K562 (cell line): Measurements from ENCODE around the gene USP44. TPM values are rescaled to one million over a fixed set of nuclear protein-coding genes. Genes with fewer than 3 reads are reported as not detected.
A peak's percentile ranks its signal among the peaks of the same experiment; 100 is the strongest.

ENCODE experiments used
- ATAC-seq: fragments of 200-7000 bp; cut with Tn5 transposase; 3 replicates; pipeline ENCODE4 v1.9.1; 2020; ENCODE audit warnings: moderate library complexity
- BruUV-seq: library from RNA; stranded (reverse); fragments of 400-500 nt; replicated peaks from 2 replicates; lab custom pipeline; 2021; lab: Mats Ljungman, UMichigan
- CTCF ChIA-PET: fragments of 300-600 bp; formaldehyde crosslinking; extraction: SDS; loops from one replicate; lab custom pipeline; 2021; ENCODE audit warnings: low intra/inter-chr PET ratio; lab: Yijun Ruan, JAX
- POLR2A ChIA-PET: fragments of 300-600, 350-650 bp; sonication (Branson Sonifier 250); formaldehyde crosslinking; extraction: SDS; loops from one replicate; lab custom pipeline; 2021; ENCODE audit warnings: antibody characterized with exemption, inconsistent platforms; lab: Yijun Ruan, JAX
- DNase-seq, 4 experiments: peaks; one replicate each; pipeline versions ENCODE4 v3.0.0 to v3.0.0-alpha.2; 2011 to 2018; ENCODE audit warnings: low spot score in 3 of 4, mixed read lengths in 3 of 4; ENCODE audit errors: extremely low read depth in 1 of 4
- FAIRE-seq: peaks from 2 replicates; lab custom pipeline; 2011; peaks lifted over from hg19 to GRCh38; lab: Jason Lieb, UNC
- H2AFZ ChIP-seq: 2 replicates; pipeline ENCODE4 v1.6.0; 2011; ENCODE audit warnings: low read depth, low read length, control low read depth, inconsistent platforms
- H3K27ac ChIP-seq: fragments of 200-600 bp; 3 replicates; pipeline ENCODE4 v1.8.0; 2011; ENCODE audit warnings: low read depth, mild to moderate bottlenecking, control low read depth, inconsistent platforms, low read length, moderate library complexity, mixed read lengths; ENCODE audit errors: extremely low read depth
- H3K27me3 ChIP-seq, 2 experiments: fragments of 300-600 bp in 1 of 2; 2 replicates in 1 of 2; 3 replicates in 1 of 2; pipeline versions ENCODE4 v1.6.0 to v1.8.0; 2011; ENCODE audit warnings: inconsistent platforms in 2 of 2, low read length in 2 of 2, mild to moderate bottlenecking in 1 of 2, mixed read lengths in 1 of 2, moderate library complexity in 1 of 2; ENCODE audit not compliant: control insufficient read depth in 2 of 2, insufficient read depth in 2 of 2
- H3K36me3 ChIP-seq: fragments of 300-600 bp; 3 replicates; pipeline ENCODE4 v1.8.0; 2011; ENCODE audit warnings: mild to moderate bottlenecking, low read length, inconsistent platforms; ENCODE audit not compliant: control insufficient read depth, insufficient read depth
- H3K4me1 ChIP-seq, 2 experiments: fragments of 200-600 bp in 1 of 2; replicated peaks in 1 of 2; 2 replicates in 1 of 2; 3 replicates in 1 of 2; pipeline versions ENCODE4 v1.5.1 to v1.8.0; 2011; ENCODE audit warnings: inconsistent platforms in 2 of 2, low read length in 2 of 2, mild to moderate bottlenecking in 1 of 2, mixed read lengths in 1 of 2, moderate library complexity in 1 of 2; ENCODE audit not compliant: control insufficient read depth in 2 of 2, insufficient read depth in 2 of 2
- H3K4me2 ChIP-seq: 2 replicates; pipeline ENCODE4 v1.6.1; 2011; ENCODE audit warnings: low read length, control low read depth, inconsistent platforms, mixed read lengths; ENCODE audit not compliant: insufficient read depth
- H3K4me3 ChIP-seq: fragments of 200-600 bp; sonication (generic), shearing (Covaris generic); 2 replicates; pipeline ENCODE4 v1.5.1; 2016; ENCODE audit warnings: control low read depth, inconsistent platforms
- H3K79me2 ChIP-seq: fragments of 200-600 bp; 3 replicates; pipeline ENCODE4 v1.8.0; 2011; ENCODE audit warnings: low read length, inconsistent platforms; ENCODE audit not compliant: control insufficient read depth, insufficient read depth
- H3K9ac ChIP-seq, 2 experiments: 2 replicates each; pipeline versions ENCODE4 v1.6.0 to v1.6.1; 2011; ENCODE audit warnings: low read depth in 2 of 2, low read length in 2 of 2, control low read depth in 1 of 2, inconsistent platforms in 1 of 2, mild to moderate bottlenecking in 1 of 2, mixed read lengths in 1 of 2; ENCODE audit not compliant: insufficient read depth in 1 of 2
- H3K9me1 ChIP-seq: one replicate; pipeline ENCODE4 v1.6.0; 2011; ENCODE audit warnings: inconsistent platforms, mild to moderate bottlenecking, low read length, moderate library complexity; ENCODE audit not compliant: control insufficient read depth, insufficient read depth
- H3K9me3 ChIP-seq: replicated peaks from 2 replicates; pipeline ENCODE4 v1.5.1; 2011; ENCODE audit warnings: low read depth, low read length, inconsistent platforms; ENCODE audit not compliant: control insufficient read depth, insufficient read depth
- H4K20me1 ChIP-seq: replicated peaks from 2 replicates; pipeline ENCODE4 v1.6.1; 2011; ENCODE audit warnings: low read length, inconsistent platforms, mixed read lengths; ENCODE audit not compliant: control insufficient read depth, insufficient read depth
- HMG20B ChIP-seq: fragments of 250-450 bp; sonication (Bioruptor Pico); IDR thresholded peaks from 2 replicates; pipeline ENCODE4 v1.5.0; 2021; ENCODE audit warnings: mild to moderate bottlenecking
- KLF16 ChIP-seq: IDR thresholded peaks from 2 replicates; pipeline ENCODE4 v1.6.1; 2016; ENCODE audit warnings: antibody characterized with exemption
- LCOR ChIP-seq: sonication (generic); formaldehyde crosslinking; IDR thresholded peaks from 2 replicates; pipeline ENCODE4 v1.8.0; 2022; ENCODE audit warnings: mild to moderate bottlenecking, missing genetic modification reagents
- LEF1 ChIP-seq: fragments of 450-650 bp; IDR thresholded peaks from 2 replicates; pipeline ENCODE4 v1.6.1; 2016; ENCODE audit warnings: mild to moderate bottlenecking
- MBD2 ChIP-seq: sonication (generic); IDR thresholded peaks from 2 replicates; pipeline ENCODE4 v1.6.1; 2016; ENCODE audit warnings: low read depth, borderline replicate concordance
- MCM2 ChIP-seq: fragments of 450-650 bp; IDR thresholded peaks from 2 replicates; pipeline ENCODE4 v1.6.1; 2017; ENCODE audit warnings: low read depth, mild to moderate bottlenecking
- MEF2A ChIP-seq: IDR thresholded peaks from 2 replicates; pipeline ENCODE4 v1.6.1; 2011; ENCODE audit warnings: low read depth, mild to moderate bottlenecking, low read length, moderate library complexity; ENCODE audit not compliant: control insufficient read depth
- NELFE ChIP-seq: IDR thresholded peaks from 2 replicates; pipeline ENCODE4 v1.6.1; 2011; ENCODE audit warnings: mild to moderate bottlenecking; ENCODE audit not compliant: insufficient read depth, insufficient read length
- PHF20 ChIP-seq: fragments of 450-650 bp; IDR thresholded peaks from 2 replicates; pipeline ENCODE4 v1.6.1; 2018; ENCODE audit not compliant: partially characterized antibody
- PRPF4 ChIP-seq: fragments of 200-400 bp; formaldehyde crosslinking; IDR thresholded peaks from one replicate; pipeline ENCODE4 v1.6.1; 2017; ENCODE audit warnings: low read length, low read depth, mild to moderate bottlenecking; ENCODE audit not compliant: insufficient read depth, poor library complexity, severe bottlenecking
- PTBP1 ChIP-seq: fragments of 200-400 bp; formaldehyde crosslinking; IDR thresholded peaks from 2 replicates; pipeline ENCODE4 v1.6.1; 2017; ENCODE audit warnings: low read depth, low read length
- RBM17 ChIP-seq: fragments of 200-400 bp; formaldehyde crosslinking; IDR thresholded peaks from 2 replicates; pipeline ENCODE4 v1.6.1; 2017; ENCODE audit warnings: low read depth, mild to moderate bottlenecking, low read length, borderline replicate concordance
- RFX1 ChIP-seq: fragments of 450-650 bp; IDR thresholded peaks from 2 replicates; pipeline ENCODE4 v1.6.1; 2016; ENCODE audit warnings: mild to moderate bottlenecking, moderate library complexity
- TEAD2 ChIP-seq: fragments of 450-650 bp; IDR thresholded peaks from 2 replicates; pipeline ENCODE4 v1.6.1; 2016; ENCODE audit warnings: missing genetic modification characterization, control low read depth, missing compliant biosample characterization
- ZNF347 ChIP-seq: fragments of 450-650 bp; formaldehyde crosslinking; IDR thresholded peaks from 2 replicates; pipeline ENCODE4 v1.4.0; 2020; ENCODE audit warnings: low read depth, mild to moderate bottlenecking, moderate library complexity
- ZNF644 ChIP-seq: fragments of 200-800 bp; sonication (Bioruptor generic); IDR thresholded peaks from 2 replicates; pipeline ENCODE4 v1.6.1; 2016; ENCODE audit warnings: low read depth, missing genetic modification characterization, missing compliant biosample characterization
- WGBS: fragments of 100-300 bp; shearing (Covaris generic); methylation state at CpG from one replicate; pipeline ENCODE4 v1.1.6; 2016; ENCODE audit warnings: low coverage, mixed read lengths; ENCODE audit not compliant: insufficient coverage; ENCODE audit errors: missing lambda C conversion rate; 5-methylcytosine and 5-hydroxymethylcytosine counted together
- in situ Hi-C: fragments of 300-500 bp; cut with MboI; formaldehyde crosslinking; loops from 4 replicates; pipeline ENCODE4 v1.15.0; 2018; ENCODE audit warnings: inconsistent platforms, mixed read lengths
- intact Hi-C: fragments of 100-400 bp; cut with micrococcal nuclease; formaldehyde crosslinking; loops from 2 replicates; pipeline ENCODE4 v1.14.2; 2022
- polyA plus RNA-seq, 8 experiments: library from polyadenylated mRNA; depleted of rRNA in 4 of 8; stranded (reverse) in 5 of 8; unstranded in 3 of 8; fragments of >200 nt; fragmentation: Nextera tagmentation in 2 of 8; fragmentation: Illumina TruSeq in 1 of 8; extraction: Ambion mirVana in 2 of 8; extraction: Trizol in 1 of 8; gene quantifications; 2 replicates each; pipeline versions ENCODE4 v1.2.1 to v1.2.3, GENCODE V29; 2011 to 2014; ENCODE audit warnings: inconsistent platforms in 1 of 8, missing spikeins in 1 of 8
- total RNA-seq, 7 experiments: library from RNA; depleted of rRNA in 6 of 7; stranded (reverse); fragments of >200 nt in 6 of 7; fragmentation: Illumina TruSeq in 2 of 7; extraction: Trizol in 2 of 7; gene quantifications; 2 replicates each; pipeline versions ENCODE4 v1.2.1 to v1.2.3, GENCODE V29; 2011 to 2021; ENCODE audit warnings: low replicate concordance in 1 of 7
- TF ChIP-seq, protein P1 (sequence below): fragments of 450-650 bp; IDR thresholded peaks from 2 replicates; pipeline ENCODE4 v1.6.1; 2017; ENCODE audit warnings: mild to moderate bottlenecking, moderate library complexity
- TF ChIP-seq, protein P2 (sequence below): fragments of 250-450 bp; sonication (Bioruptor Pico); IDR thresholded peaks from 2 replicates; pipeline ENCODE4 v1.4.0; 2020; ENCODE audit warnings: mild to moderate bottlenecking, moderate library complexity, borderline replicate concordance

USP44 gene
- total and polyA plus RNA-seq, 9 of the 15 experiments (the other 6 are each of a cell fraction or from before 2014, with no cell fraction given), result 2.1 to 5.7 (median 2.8) TPM

DNA sequence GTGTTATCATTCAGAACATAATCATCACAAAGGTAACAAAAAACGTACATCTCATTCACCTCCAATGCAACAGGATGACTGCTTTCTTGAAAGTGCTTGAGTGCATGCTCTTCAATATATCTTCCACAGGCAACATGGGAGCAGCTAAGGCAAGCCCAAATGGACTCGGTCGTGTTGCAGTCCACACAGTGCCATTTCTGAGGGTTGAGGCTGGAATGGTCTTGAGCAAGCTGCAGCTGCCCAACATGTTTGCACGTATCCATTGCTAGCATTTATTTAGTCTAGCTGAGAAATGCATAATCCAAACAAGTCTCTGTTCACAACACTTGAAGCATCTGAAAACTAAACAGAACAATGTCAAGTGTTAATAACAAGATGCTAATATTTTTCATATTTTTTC, 17.3 kb downstream of the USP44 start:
- no peak for DNase-seq
- intact Hi-C loops, result loop anchor here (1.0 to 2.0 kb wide), 3 partner anchors 197 to 417 kb away; no protein-coding TSS in a partner anchor
- Histone ChIP-seq H3K4me2 (no peak overlapping the region), H3K4me3 (no peak overlapping the region), H3K9ac (no peak overlapping the region), H3K36me3 (no peaks in the 10 kb centered on the region), H2AFZ (no peak overlapping the region), H3K27ac (no peak overlapping the region), H3K9me3 (no peaks in the 10 kb centered on the region), H3K79me2 (no peaks in the 10 kb centered on the region), H3K9me1 (no peaks in the 10 kb centered on the region), H4K20me1 (no peaks in the 10 kb centered on the region), H3K4me1 (no peaks in the 10 kb centered on the region), H3K27me3 (no peaks in the 10 kb centered on the region)
- in situ Hi-C loops, result loop anchor here (5.0 kb wide), 1 partner anchor 417 kb away; no protein-coding TSS in a partner anchor
- ATAC-seq, result 0 out of 3 replicates have a peak, but pooled peaks have one; percentile 24
- FAIRE-seq, result no peak
- 48% methylated on average over 4 of the region's 4 CpGs for WGBS
- CTCF ChIA-PET, result interaction anchor here (4.1 kb wide), 1 partner anchor 417 kb away, joined by 25 read pairs; no protein-coding TSS in a partner anchor
- POLR2A ChIA-PET, result interaction anchor here (1.2 to 1.3 kb wide), 2 partner anchors 12 to 461 kb away, joined by 5 to 7 read pairs; partner anchors contain the start of gene NR2C1
- no peak for TF ChIP-seq ZNF644 (tag)
- TF ChIP-seq LEF1, result no peak
- TF ChIP-seq, protein P1, sequence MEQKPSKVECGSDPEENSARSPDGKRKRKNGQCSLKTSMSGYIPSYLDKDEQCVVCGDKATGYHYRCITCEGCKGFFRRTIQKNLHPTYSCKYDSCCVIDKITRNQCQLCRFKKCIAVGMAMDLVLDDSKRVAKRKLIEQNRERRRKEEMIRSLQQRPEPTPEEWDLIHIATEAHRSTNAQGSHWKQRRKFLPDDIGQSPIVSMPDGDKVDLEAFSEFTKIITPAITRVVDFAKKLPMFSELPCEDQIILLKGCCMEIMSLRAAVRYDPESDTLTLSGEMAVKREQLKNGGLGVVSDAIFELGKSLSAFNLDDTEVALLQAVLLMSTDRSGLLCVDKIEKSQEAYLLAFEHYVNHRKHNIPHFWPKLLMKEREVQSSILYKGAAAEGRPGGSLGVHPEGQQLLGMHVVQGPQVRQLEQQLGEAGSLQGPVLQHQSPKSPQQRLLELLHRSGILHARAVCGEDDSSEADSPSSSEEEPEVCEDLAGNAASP, result no peak
- TF ChIP-seq PHF20, result no peak
- no peak for TF ChIP-seq KLF16
- TF ChIP-seq NELFE, result no peak
- no peak for TF ChIP-seq HMG20B (CRISPR knock-in tag)
- no peak for TF ChIP-seq PRPF4
- TF ChIP-seq RBM17, result no peak
- no peak for TF ChIP-seq RFX1
- no peak for TF ChIP-seq MBD2
- no peak for TF ChIP-seq MEF2A
- TF ChIP-seq MCM2, result no peak
- no peak for TF ChIP-seq TEAD2
- TF ChIP-seq PTBP1, result no peak
- TF ChIP-seq LCOR (CRISPR knock-in tag), result no peak
- TF ChIP-seq, protein P2, sequence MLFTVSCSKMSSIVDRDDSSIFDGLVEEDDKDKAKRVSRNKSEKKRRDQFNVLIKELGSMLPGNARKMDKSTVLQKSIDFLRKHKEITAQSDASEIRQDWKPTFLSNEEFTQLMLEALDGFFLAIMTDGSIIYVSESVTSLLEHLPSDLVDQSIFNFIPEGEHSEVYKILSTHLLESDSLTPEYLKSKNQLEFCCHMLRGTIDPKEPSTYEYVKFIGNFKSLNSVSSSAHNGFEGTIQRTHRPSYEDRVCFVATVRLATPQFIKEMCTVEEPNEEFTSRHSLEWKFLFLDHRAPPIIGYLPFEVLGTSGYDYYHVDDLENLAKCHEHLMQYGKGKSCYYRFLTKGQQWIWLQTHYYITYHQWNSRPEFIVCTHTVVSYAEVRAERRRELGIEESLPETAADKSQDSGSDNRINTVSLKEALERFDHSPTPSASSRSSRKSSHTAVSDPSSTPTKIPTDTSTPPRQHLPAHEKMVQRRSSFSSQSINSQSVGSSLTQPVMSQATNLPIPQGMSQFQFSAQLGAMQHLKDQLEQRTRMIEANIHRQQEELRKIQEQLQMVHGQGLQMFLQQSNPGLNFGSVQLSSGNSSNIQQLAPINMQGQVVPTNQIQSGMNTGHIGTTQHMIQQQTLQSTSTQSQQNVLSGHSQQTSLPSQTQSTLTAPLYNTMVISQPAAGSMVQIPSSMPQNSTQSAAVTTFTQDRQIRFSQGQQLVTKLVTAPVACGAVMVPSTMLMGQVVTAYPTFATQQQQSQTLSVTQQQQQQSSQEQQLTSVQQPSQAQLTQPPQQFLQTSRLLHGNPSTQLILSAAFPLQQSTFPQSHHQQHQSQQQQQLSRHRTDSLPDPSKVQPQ (CRISPR knock-in tag), result no peak
- TF ChIP-seq ZNF347, result no peak
- BruUV-seq, result no TSS peak
